Stromal cell of bone marrow (primary cell): ENCODE results near the gene MAP7D1.
"Not testable (repeated sequence)": the region's sequence is repeated elsewhere in the genome, so short reads cannot be mapped to it uniquely, and the experiment has no call there.

Source experiments
- DNase-seq: peaks from one replicate; pipeline ENCODE4 v3.0.0-alpha.2; 2012; ENCODE audit warnings: low read depth

Gene MAP7D1

GRCh38 chr1:36203554-36204346 is 47.8 kb downstream of the MAP7D1 start:
- DNase-seq: no peak

- DNase-seq: no peak
Measured at GRCh38 chr1:36204347-36204909, 48.5 kb downstream of the MAP7D1 start.

GRCh38 chr1:36206323-36206858 is 50.4 kb downstream of the MAP7D1 start:
- DNase-seq: no peak

- DNase-seq: peak; percentile 93
Measured at GRCh38 chr1:36207339-36207738, 51.4 kb downstream of the MAP7D1 start.

- no peak for DNase-seq
Measured at GRCh38 chr1:36208978-36209703, 53.2 kb downstream of the MAP7D1 start.

- no peak for DNase-seq
Measured at GRCh38 chr1:36211307-36211706, 55.3 kb downstream of the MAP7D1 start.

- no peak for DNase-seq
Measured at GRCh38 chr1:36211841-36212240, 55.9 kb downstream of the MAP7D1 start.

GRCh38 chr1:36212782-36213181 is 56.8 kb downstream of the MAP7D1 start:
- DNase-seq: no peak

GRCh38 chr1:36217670-36218069 is 61.7 kb downstream of the MAP7D1 start:
- DNase-seq: no peak

GRCh38 chr1:36221901-36222300 is 65.9 kb downstream of the MAP7D1 start:
- DNase-seq: not testable (repeated sequence)

GRCh38 chr1:36222481-36223380 is 66.8 kb downstream of the MAP7D1 start:
- DNase-seq: no peak

GRCh38 chr1:36223381-36223995 is 67.5 kb downstream of the MAP7D1 start:
- peak; percentile 58 for DNase-seq

GRCh38 chr1:36223996-36224536 is 68.1 kb downstream of the MAP7D1 start, which contains the start of gene THRAP3:
Gene THRAP3 (plus strand): TSS chr1:36224443. CDS start chr1:36282564, 58,121 bp downstream.
- DNase-seq: peak; percentile 98

GRCh38 chr1:36224537-36225282 is 68.8 kb downstream of the MAP7D1 start:
- DNase-seq: peak; percentile 78

GRCh38 chr1:36225283-36225899 is 69.4 kb downstream of the MAP7D1 start:
- DNase-seq: no peak

GRCh38 chr1:36230279-36230678 is 74.3 kb downstream of the MAP7D1 start:
- not testable (repeated sequence) for DNase-seq
